GM12801 (cell line): ENCODE measurements around the gene NTM.

Source experiments
- TF ChIP-seq, protein P1 (sequence below): IDR thresholded peaks from one replicate; pipeline ENCODE4 v1.5.1; 2011; ENCODE audit warnings: control low read depth; ENCODE audit not compliant: insufficient read length; ENCODE audit errors: extremely low read depth

The NTM gene

DNA sequence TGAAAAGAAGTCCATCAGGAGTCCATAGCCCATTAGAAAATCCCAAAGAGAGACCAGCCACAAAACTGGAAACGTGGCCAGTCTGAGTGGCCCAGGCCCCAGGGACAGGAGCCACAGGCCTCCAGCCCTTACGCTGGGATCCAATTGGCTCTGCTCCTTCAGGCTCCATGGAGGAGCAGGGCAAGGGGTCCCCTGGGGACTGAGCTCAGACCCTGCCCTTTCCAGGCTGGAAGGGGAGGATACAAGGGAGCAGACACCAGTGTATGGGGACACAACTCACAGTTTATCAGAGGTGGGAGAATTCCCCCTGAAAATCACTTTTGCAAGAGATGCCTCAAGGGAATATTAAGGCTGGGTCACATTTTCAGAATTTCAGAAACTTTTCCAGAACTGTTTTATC is 227.5 kb downstream of the NTM start:
- TF ChIP-seq, protein P1, sequence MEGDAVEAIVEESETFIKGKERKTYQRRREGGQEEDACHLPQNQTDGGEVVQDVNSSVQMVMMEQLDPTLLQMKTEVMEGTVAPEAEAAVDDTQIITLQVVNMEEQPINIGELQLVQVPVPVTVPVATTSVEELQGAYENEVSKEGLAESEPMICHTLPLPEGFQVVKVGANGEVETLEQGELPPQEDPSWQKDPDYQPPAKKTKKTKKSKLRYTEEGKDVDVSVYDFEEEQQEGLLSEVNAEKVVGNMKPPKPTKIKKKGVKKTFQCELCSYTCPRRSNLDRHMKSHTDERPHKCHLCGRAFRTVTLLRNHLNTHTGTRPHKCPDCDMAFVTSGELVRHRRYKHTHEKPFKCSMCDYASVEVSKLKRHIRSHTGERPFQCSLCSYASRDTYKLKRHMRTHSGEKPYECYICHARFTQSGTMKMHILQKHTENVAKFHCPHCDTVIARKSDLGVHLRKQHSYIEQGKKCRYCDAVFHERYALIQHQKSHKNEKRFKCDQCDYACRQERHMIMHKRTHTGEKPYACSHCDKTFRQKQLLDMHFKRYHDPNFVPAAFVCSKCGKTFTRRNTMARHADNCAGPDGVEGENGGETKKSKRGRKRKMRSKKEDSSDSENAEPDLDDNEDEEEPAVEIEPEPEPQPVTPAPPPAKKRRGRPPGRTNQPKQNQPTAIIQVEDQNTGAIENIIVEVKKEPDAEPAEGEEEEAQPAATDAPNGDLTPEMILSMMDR: no peak

DNA sequence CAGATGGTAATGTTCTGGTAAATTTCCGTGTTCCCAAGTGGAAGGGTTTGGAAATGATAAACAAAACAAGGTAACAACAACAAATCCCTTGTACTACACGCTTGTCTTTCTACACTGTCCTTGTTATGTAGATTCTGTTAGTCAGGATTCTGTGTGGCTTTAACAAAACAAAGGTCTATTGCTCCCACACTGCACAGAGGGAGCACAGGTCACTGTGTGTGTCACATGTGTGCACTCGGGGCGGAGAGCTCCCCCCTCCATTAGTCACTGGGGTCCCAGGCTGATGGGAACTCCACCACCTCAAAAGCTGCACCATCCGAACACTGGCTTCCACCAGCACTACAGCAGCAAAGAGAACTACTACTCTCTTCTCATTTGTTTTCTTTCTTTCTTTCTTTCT is 227.9 kb downstream of the NTM start:
- TF ChIP-seq, protein P1: no peak

GRCh38 chr11:131599285-131599684 is 228.9 kb downstream of the NTM start:
- TF ChIP-seq, protein P1: no peak

- TF ChIP-seq, protein P1: no peak
Observed at GRCh38 chr11:131600628-131601027, 230.2 kb downstream of the NTM start.

DNA sequence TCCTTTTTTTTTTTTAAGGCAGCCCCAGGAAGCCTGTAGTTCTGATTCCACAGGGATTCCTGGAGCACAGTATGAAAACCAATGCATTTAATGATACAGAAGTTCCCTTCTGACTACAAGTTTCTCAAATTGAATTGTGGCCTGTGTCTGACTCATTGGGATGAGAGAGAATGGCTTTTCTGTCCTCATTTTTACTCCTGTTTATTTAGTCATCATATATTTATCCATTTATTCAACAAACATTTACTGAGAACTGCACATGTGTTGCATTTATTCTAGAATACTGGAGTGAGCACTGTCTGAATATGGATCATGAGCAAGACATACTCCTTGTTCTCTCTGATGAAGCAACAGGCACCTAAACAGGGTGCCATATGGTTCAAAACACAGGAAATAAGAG is 231.2 kb downstream of the NTM start:
- TF ChIP-seq, protein P1: no peak

DNA sequence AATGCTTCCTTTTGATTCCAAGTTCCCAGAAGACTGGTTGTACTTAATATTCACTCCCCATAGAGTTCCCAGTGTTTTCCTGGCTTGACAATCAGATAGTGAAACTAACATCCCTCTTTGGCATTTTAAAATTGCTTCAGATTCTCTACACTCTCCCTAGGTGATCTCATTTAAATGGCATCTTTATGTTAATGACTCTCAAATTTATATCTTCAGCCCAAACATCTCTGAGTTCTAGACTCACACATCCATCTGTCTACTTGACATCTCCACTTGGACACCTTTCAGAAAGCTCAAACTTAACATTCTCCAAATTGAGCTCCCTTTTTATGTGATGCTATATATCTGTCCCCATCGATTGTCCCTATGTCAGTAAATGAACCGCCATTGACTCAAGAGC is 232.0 kb downstream of the NTM start:
- TF ChIP-seq, protein P1: no peak

DNA sequence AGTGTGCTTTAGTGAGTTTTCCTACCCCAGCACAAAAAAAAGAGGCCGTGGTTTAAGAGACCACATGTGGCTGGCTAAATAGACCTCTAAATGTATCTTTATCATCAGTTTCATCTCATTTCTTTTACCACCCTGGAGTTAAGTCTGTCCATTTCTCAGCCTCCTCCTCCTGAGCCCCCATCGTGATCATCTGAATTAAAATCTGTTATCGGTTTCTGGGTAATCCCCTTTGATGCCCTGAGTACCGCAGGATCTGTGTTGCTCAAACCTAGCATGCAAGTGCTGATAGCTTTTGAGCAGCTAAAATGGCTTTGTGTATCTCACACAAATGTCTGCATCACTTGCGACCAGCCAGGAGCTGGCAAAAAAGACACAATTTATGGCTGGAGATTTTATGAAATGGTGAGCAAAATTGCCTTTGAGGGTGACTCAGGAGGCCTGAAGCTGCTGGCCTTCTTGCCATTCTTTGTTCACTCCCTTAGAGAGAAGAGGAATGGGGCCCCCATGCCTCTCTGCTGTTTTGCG is 236.5 kb downstream of the NTM start:
- TF ChIP-seq, protein P1: no peak
